Panc1 (cell line): ENCODE data around the gene BUB1. TPM values are rescaled to one million over a fixed set of nuclear protein-coding genes. Genes with fewer than 3 reads are reported as not detected.

Source experiments
- ATAC-seq: fragments of 200-7000 bp; cut with Tn5 transposase; 2 replicates; pipeline ENCODE4 v1.9.1; 2020; ENCODE audit warnings: mild to moderate bottlenecking, moderate library complexity
- BruUV-seq: library from RNA; stranded (reverse); fragments of 400-500 nt; replicated peaks from 2 replicates; lab custom pipeline; 2021; lab: Mats Ljungman, UMichigan
- CTCF ChIA-PET: fragments of 300-600 bp; sonication (Branson Sonifier 250); formaldehyde crosslinking; loops from one replicate; lab custom pipeline; 2022; ENCODE audit warnings: antibody characterized with exemption; lab: Charles Lee
- POLR2A ChIA-PET: fragments of 300-600 bp; sonication (Branson Sonifier 250); formaldehyde crosslinking; loops from one replicate; lab custom pipeline; 2022; ENCODE audit warnings: antibody characterized with exemption; lab: Charles Lee
- DNase-seq: peaks from one replicate; pipeline ENCODE4 v3.0.0-alpha.2; 2010; ENCODE audit warnings: low read depth, low spot score
- H3K27ac ChIP-seq: 2 replicates; pipeline ENCODE4 v1.5.1; 2011; ENCODE audit warnings: mild to moderate bottlenecking, low read length, inconsistent platforms
- H3K27me3 ChIP-seq: fragments of 200-500 bp; sonication (Bioruptor generic); 2 replicates; pipeline ENCODE4 v1.6.0; 2014; ENCODE audit warnings: low read length, inconsistent platforms; ENCODE audit not compliant: control insufficient read depth, insufficient read depth
- H3K36me3 ChIP-seq: fragments of 200-500 bp; sonication (Bioruptor generic); 2 replicates; pipeline ENCODE4 v1.5.1; 2014; ENCODE audit warnings: inconsistent platforms, mild to moderate bottlenecking, low read length, moderate library complexity; ENCODE audit not compliant: control insufficient read depth, insufficient read depth
- H3K4me1 ChIP-seq: 2 replicates; pipeline ENCODE4 v1.5.1; 2011; ENCODE audit warnings: inconsistent platforms, mild to moderate bottlenecking, low read length, moderate library complexity; ENCODE audit not compliant: control insufficient read depth, insufficient read depth
- H3K4me3 ChIP-seq, 2 experiments: 2 replicates each; pipeline ENCODE4 v1.5.1; 2011 to 2012; ENCODE audit warnings: low read depth in 2 of 2, low read length in 2 of 2, mild to moderate bottlenecking in 2 of 2, inconsistent platforms in 1 of 2, moderate library complexity in 1 of 2
- H3K9me3 ChIP-seq: fragments of 200-500 bp; sonication (Bioruptor generic); 2 replicates; pipeline ENCODE4 v1.5.1; 2014; ENCODE audit warnings: low read depth, mild to moderate bottlenecking, inconsistent platforms, low read length, moderate library complexity; ENCODE audit not compliant: control insufficient read depth, insufficient read depth
- POLR2AphosphoS5 ChIP-seq: IDR thresholded peaks from 2 replicates; pipeline ENCODE4 v1.6.1; 2012; ENCODE audit warnings: mild to moderate bottlenecking, low read depth, low read length, moderate library complexity
- SIN3A ChIP-seq: IDR thresholded peaks from 2 replicates; pipeline ENCODE4 v1.6.1; 2012; ENCODE audit warnings: low read depth, mild to moderate bottlenecking, low read length, moderate library complexity, borderline replicate concordance; ENCODE audit not compliant: insufficient read depth
- TCF7L2 ChIP-seq: IDR thresholded peaks from 2 replicates; pipeline ENCODE4 v1.6.1; 2011; ENCODE audit warnings: mild to moderate bottlenecking, low read depth, low read length, inconsistent platforms
- in situ Hi-C: cut with HindIII; loops from 2 replicates; pipeline ENCODE4 v1.10.0; 2016; ENCODE audit warnings: low sequenced_read_pairs, low pct_unique_long_range_greater_than_20kb
- intact Hi-C: fragments of 100-400 bp; cut with micrococcal nuclease; formaldehyde crosslinking; loops from one replicate; pipeline ENCODE4 v1.10.0; 2022; ENCODE audit not compliant: unreplicated experiment
- total RNA-seq: library from RNA; stranded (reverse); gene quantifications from one replicate; pipeline ENCODE4 v1.2.1, GENCODE V29; 2021; ENCODE audit not compliant: unreplicated experiment
- TF ChIP-seq, protein P1 (sequence below), 2 experiments: IDR thresholded peaks; 2 replicates each; pipeline ENCODE4 v1.6.1; 2011 to 2012; ENCODE audit warnings: low read depth in 2 of 2, control low read depth in 1 of 2, low read length in 1 of 2, mild to moderate bottlenecking in 1 of 2, moderate library complexity in 1 of 2; ENCODE audit not compliant: insufficient read depth in 1 of 2
- TF ChIP-seq, protein P2 (sequence below): fragments of 450-650 bp; IDR thresholded peaks from 2 replicates; pipeline ENCODE4 v1.5.1; 2017; ENCODE audit warnings: mild to moderate bottlenecking

Gene BUB1
- total RNA-seq, 1 experiment from 2014 or later, result 91.2 TPM

DNA sequence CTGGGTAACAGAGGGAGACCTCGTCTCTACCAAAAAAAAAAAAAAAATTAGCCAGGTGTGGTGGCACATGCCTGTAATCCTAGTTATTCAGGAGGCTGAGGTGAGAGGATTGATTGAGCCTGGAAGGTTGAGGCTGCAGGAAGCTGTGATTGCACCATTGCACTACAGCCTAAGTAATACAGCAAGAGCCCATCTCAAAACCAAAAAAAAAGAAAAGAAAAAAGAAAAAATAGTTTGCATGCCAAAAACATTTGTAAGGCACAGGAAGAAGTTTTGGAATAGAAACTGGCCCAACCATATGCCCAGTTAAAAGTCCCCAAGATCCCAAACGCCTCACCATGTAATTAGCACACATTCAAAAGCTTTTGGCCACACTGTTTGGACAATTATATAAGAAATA, 41.1 kb upstream of the BUB1 start:
- ChIA-PET CTCF (no interaction called here), POLR2A (no interaction called here)
- ATAC-seq, result no peak
- in situ Hi-C loops (no loop called here), intact Hi-C loops (no loop called here)
- H3K9me3 ChIP-seq, result no peaks in the 10 kb centered on the region
- H3K27me3 ChIP-seq, result peaks cover 5% of the 10 kb centered on the region; the same call in 1 of the 2 replicates
- TF ChIP-seq, protein P1, sequence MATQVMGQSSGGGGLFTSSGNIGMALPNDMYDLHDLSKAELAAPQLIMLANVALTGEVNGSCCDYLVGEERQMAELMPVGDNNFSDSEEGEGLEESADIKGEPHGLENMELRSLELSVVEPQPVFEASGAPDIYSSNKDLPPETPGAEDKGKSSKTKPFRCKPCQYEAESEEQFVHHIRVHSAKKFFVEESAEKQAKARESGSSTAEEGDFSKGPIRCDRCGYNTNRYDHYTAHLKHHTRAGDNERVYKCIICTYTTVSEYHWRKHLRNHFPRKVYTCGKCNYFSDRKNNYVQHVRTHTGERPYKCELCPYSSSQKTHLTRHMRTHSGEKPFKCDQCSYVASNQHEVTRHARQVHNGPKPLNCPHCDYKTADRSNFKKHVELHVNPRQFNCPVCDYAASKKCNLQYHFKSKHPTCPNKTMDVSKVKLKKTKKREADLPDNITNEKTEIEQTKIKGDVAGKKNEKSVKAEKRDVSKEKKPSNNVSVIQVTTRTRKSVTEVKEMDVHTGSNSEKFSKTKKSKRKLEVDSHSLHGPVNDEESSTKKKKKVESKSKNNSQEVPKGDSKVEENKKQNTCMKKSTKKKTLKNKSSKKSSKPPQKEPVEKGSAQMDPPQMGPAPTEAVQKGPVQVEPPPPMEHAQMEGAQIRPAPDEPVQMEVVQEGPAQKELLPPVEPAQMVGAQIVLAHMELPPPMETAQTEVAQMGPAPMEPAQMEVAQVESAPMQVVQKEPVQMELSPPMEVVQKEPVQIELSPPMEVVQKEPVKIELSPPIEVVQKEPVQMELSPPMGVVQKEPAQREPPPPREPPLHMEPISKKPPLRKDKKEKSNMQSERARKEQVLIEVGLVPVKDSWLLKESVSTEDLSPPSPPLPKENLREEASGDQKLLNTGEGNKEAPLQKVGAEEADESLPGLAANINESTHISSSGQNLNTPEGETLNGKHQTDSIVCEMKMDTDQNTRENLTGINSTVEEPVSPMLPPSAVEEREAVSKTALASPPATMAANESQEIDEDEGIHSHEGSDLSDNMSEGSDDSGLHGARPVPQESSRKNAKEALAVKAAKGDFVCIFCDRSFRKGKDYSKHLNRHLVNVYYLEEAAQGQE (IDR thresholded peaks at IDR 0.05; ENCODE audit: insufficient read depth in 1 of 2, low read depth in 2 of 2, low read length in 1 of 2), result no peak
- TF ChIP-seq, protein P2, sequence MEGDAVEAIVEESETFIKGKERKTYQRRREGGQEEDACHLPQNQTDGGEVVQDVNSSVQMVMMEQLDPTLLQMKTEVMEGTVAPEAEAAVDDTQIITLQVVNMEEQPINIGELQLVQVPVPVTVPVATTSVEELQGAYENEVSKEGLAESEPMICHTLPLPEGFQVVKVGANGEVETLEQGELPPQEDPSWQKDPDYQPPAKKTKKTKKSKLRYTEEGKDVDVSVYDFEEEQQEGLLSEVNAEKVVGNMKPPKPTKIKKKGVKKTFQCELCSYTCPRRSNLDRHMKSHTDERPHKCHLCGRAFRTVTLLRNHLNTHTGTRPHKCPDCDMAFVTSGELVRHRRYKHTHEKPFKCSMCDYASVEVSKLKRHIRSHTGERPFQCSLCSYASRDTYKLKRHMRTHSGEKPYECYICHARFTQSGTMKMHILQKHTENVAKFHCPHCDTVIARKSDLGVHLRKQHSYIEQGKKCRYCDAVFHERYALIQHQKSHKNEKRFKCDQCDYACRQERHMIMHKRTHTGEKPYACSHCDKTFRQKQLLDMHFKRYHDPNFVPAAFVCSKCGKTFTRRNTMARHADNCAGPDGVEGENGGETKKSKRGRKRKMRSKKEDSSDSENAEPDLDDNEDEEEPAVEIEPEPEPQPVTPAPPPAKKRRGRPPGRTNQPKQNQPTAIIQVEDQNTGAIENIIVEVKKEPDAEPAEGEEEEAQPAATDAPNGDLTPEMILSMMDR, result no peak
- TF ChIP-seq SIN3A (no peak), TCF7L2 (no peak), POLR2AphosphoS5 (no peak)
- no peak overlapping the region for H3K4me3 ChIP-seq
- H3K36me3 ChIP-seq, result no peaks in the 10 kb centered on the region; the same call in 1 of the 2 replicates
- H3K4me1 ChIP-seq, result no peaks in the 10 kb centered on the region
- no peak for DNase-seq
- BruUV-seq, result no TSS peak
- no peak overlapping the region for H3K27ac ChIP-seq

GRCh38 chr2:110718382-110718781, 40.5 kb upstream of the BUB1 start:
- H3K4me1 ChIP-seq, result no peaks in the 10 kb centered on the region
- H3K36me3 ChIP-seq, result no peaks in the 10 kb centered on the region; the same call in 1 of the 2 replicates
- DNase-seq (no peak), ATAC-seq (no peak)
- POLR2A ChIA-PET, result no interaction called here
- no peak overlapping the region for H3K27ac ChIP-seq
- H3K4me3 ChIP-seq, result no peak overlapping the region
- TF ChIP-seq SIN3A (no peak), TCF7L2 (no peak), POLR2AphosphoS5 (no peak)
- TF ChIP-seq, protein P1 (IDR thresholded peaks at IDR 0.05; ENCODE audit: insufficient read depth in 1 of 2, low read depth in 2 of 2, low read length in 1 of 2), result no peak
- TF ChIP-seq, protein P2, result no peak
- peaks cover 3% of the 10 kb centered on the region; the same call in 1 of the 2 replicates for H3K27me3 ChIP-seq
- CTCF ChIA-PET, result no interaction called here
- no peaks in the 10 kb centered on the region for H3K9me3 ChIP-seq
- no TSS peak for BruUV-seq
- intact Hi-C loops, result no loop called here
- in situ Hi-C loops, result no loop called here
